ENCODE measurements around the gene NUP107. TPM values are rescaled to one million over a fixed set of nuclear protein-coding genes. Genes with fewer than 3 reads are reported as not detected.

The NUP107 gene
- total RNA-seq, 1 donor from 2014 or later = 51.1 TPM

DNA sequence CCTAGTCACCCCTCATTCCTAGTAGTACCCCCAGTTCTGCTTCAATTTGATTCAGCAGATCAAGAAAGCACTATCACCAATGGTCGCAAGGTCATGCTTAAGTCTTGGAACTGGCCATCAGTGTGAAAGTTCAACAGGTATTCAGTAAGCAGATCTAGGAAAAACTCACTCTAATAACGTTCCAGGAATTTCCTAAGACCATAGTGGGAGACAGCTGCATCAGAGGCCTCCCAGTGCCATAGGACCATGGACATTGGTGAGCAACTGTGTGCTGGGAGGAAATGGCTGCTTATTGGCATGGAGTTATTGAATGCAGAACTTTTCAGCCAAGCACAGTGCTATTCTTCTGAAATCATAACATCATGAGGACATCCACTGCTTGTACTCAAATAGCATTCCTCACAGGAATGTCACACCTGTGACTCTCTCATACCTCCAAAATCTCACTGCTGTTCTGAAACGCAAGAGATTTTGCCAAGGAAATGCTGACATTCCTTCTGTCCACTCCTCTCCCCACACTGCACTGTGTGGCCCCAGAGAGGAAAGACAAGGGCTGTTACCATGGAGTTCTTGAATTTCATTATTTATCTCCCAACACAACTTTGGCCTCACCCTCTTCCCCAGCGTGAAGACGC, 90.3 kb downstream of the NUP107 start:
- Histone ChIP-seq H3K36me3 (ENCODE audit: control insufficient read depth, insufficient read depth, low read length) (no peaks in the 10 kb centered on the region), H3K27me3 (ENCODE audit: control insufficient read depth, insufficient read depth, low read length) (no peaks in the 10 kb centered on the region), H3K4me3 (ENCODE audit: low read depth, low read length) (no peak overlapping the region)
- TF ChIP-seq, protein P1, sequence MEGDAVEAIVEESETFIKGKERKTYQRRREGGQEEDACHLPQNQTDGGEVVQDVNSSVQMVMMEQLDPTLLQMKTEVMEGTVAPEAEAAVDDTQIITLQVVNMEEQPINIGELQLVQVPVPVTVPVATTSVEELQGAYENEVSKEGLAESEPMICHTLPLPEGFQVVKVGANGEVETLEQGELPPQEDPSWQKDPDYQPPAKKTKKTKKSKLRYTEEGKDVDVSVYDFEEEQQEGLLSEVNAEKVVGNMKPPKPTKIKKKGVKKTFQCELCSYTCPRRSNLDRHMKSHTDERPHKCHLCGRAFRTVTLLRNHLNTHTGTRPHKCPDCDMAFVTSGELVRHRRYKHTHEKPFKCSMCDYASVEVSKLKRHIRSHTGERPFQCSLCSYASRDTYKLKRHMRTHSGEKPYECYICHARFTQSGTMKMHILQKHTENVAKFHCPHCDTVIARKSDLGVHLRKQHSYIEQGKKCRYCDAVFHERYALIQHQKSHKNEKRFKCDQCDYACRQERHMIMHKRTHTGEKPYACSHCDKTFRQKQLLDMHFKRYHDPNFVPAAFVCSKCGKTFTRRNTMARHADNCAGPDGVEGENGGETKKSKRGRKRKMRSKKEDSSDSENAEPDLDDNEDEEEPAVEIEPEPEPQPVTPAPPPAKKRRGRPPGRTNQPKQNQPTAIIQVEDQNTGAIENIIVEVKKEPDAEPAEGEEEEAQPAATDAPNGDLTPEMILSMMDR (IDR thresholded peaks at IDR 0.05; ENCODE audit: insufficient read depth, low read length, poor library complexity, severe bottlenecking) = no peak
- DNase-seq (ENCODE audit: low read depth) = no peak

DNA sequence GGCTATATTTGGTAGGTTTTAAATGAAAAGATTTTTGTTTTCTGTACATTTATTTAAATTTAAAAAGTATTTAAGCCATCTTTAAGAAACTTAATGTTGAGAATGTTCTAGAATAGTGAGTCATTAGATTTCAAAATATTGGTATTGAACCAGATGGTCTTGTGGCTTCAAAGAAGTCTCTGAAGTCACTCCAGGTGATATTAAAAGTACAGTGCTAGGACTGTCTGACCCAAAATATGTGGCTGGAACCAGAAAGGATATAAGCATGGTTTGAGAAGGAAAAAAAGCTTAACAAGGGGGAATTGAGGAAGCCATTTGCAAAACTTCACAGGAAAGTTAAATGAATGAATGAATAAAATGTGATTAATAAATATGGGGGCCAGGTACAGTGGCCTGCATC, 92.5 kb downstream of the NUP107 start:
- H3K36me3 ChIP-seq (ENCODE audit: control insufficient read depth, insufficient read depth, low read length) = no peaks in the 10 kb centered on the region
- DNase-seq (ENCODE audit: low read depth) = no peak
- no peaks in the 10 kb centered on the region for H3K27me3 ChIP-seq (ENCODE audit: control insufficient read depth, insufficient read depth, low read length)
- H3K4me3 ChIP-seq (ENCODE audit: low read depth, low read length) = no peak overlapping the region
- TF ChIP-seq, protein P1 (IDR thresholded peaks at IDR 0.05; ENCODE audit: insufficient read depth, low read length, poor library complexity, severe bottlenecking) = no peak

DNA sequence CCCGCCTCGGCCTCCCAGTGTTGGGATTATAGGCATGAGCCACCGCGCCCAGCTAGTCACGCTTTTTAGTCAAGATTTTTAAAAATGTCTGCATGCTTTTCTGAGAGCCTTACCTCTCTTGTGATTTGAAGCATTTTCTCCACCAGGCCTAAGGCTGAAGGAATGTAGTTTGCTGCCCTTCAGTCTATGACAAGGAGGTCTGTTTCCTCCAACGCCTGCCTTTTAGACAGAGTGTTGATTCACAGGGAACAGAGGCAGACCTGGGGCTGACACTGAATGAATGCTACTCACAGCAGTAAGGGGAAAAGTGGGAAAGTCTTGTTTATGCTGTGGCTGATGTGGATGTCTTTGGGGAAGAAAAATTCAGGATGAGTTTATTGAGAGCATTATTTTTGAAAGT, 94.0 kb downstream of the NUP107 start:
- DNase-seq (ENCODE audit: low read depth) = no peak
- no peak overlapping the region for H3K4me3 ChIP-seq (ENCODE audit: low read depth, low read length)
- no peaks in the 10 kb centered on the region for H3K27me3 ChIP-seq (ENCODE audit: control insufficient read depth, insufficient read depth, low read length)
- H3K36me3 ChIP-seq (ENCODE audit: control insufficient read depth, insufficient read depth, low read length) = no peaks in the 10 kb centered on the region
- TF ChIP-seq, protein P1 (IDR thresholded peaks at IDR 0.05; ENCODE audit: insufficient read depth, low read length, poor library complexity, severe bottlenecking) = no peak

DNA sequence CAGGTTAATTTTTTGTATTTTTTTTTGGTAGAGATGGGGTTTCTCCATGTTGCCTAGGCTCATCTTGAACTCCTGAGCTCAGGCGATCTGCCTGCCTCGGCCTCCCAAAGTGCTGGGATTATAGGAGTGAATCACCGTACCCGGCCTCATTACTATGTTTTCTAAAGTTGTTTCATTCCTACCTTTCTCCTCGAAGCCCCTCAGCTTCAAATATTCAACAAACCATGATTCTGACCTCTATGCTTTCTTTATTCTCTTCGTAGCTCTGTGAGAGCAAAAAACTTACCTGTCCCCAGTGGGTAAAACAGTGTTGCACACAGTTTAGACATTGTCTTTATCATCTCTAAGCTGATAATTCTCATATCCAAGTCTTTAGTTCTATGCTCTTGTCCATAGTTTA, 95.0 kb downstream of the NUP107 start:
- Histone ChIP-seq H3K36me3 (ENCODE audit: control insufficient read depth, insufficient read depth, low read length) (no peaks in the 10 kb centered on the region), H3K4me3 (ENCODE audit: low read depth, low read length) (no peak overlapping the region)
- TF ChIP-seq, protein P1 (IDR thresholded peaks at IDR 0.05; ENCODE audit: insufficient read depth, low read length, poor library complexity, severe bottlenecking) = no peak

DNA sequence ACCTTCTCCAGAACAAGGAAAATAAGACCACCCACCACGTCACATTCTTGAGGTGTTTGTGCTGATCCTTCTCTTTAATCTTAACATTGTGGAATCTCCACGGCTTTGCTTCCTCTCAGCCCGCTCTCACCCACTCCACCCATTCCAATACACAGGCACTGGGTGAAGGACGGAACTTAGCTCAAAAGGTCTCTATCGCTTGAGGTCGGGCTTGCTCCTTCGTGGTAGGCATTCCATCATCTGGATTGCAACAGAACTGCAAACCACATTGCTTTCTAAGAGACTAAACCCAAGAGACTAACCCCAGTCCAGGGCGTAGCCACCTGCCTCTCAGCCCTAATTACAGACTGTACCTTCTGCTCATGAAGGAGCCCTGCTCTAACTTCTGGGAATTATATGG, 97.2 kb downstream of the NUP107 start:
- no peak overlapping the region for H3K4me3 ChIP-seq (ENCODE audit: low read depth, low read length)
- H3K36me3 ChIP-seq (ENCODE audit: control insufficient read depth, insufficient read depth, low read length) = no peaks in the 10 kb centered on the region
- DNase-seq (ENCODE audit: low read depth) = no peak
- TF ChIP-seq, protein P1 (IDR thresholded peaks at IDR 0.05; ENCODE audit: insufficient read depth, low read length, poor library complexity, severe bottlenecking) = no peak
- H3K27me3 ChIP-seq (ENCODE audit: control insufficient read depth, insufficient read depth, low read length) = no peaks in the 10 kb centered on the region

More for the DNA sequence above, 95.0 kb downstream of the NUP107 start:
- H3K27me3 ChIP-seq (ENCODE audit: control insufficient read depth, insufficient read depth, low read length) = no peaks in the 10 kb centered on the region
- no peak for DNase-seq (ENCODE audit: low read depth)

DNA sequence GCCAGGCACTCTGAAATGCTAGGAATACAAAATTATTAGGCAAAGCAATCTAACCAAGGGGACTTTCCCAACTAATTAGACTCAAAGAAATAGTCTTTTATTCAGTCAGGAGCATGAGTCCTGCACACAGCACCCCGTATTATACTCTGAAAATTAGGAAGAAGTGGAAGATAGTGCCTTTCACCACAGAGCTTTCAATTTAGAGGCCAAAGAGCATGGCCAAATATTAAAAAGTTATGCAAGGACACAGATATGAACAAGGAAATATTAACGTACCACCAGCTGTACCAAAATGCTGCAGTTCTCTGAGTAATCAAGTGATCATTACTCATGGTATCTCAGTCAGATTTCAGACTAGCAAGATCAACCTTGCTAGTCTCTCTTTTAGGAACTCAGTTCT, 98.6 kb downstream of the NUP107 start:
- Histone ChIP-seq H3K27me3 (ENCODE audit: control insufficient read depth, insufficient read depth, low read length) (no peaks in the 10 kb centered on the region), H3K36me3 (ENCODE audit: control insufficient read depth, insufficient read depth, low read length) (no peaks in the 10 kb centered on the region), H3K4me3 (ENCODE audit: low read depth, low read length) (no peak overlapping the region)
- TF ChIP-seq, protein P1 (IDR thresholded peaks at IDR 0.05; ENCODE audit: insufficient read depth, low read length, poor library complexity, severe bottlenecking) = no peak
- DNase-seq (ENCODE audit: low read depth) = no peak

All from kidney epithelial cell (primary cell).